Measurements from ENCODE around the gene SPRYD7.
"Not testable (repeated sequence)": the region's sequence is repeated elsewhere in the genome, so short reads cannot be mapped to it uniquely, and the experiment has no call there.

The SPRYD7 gene, protein sequence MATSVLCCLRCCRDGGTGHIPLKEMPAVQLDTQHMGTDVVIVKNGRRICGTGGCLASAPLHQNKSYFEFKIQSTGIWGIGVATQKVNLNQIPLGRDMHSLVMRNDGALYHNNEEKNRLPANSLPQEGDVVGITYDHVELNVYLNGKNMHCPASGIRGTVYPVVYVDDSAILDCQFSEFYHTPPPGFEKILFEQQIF

DNA sequence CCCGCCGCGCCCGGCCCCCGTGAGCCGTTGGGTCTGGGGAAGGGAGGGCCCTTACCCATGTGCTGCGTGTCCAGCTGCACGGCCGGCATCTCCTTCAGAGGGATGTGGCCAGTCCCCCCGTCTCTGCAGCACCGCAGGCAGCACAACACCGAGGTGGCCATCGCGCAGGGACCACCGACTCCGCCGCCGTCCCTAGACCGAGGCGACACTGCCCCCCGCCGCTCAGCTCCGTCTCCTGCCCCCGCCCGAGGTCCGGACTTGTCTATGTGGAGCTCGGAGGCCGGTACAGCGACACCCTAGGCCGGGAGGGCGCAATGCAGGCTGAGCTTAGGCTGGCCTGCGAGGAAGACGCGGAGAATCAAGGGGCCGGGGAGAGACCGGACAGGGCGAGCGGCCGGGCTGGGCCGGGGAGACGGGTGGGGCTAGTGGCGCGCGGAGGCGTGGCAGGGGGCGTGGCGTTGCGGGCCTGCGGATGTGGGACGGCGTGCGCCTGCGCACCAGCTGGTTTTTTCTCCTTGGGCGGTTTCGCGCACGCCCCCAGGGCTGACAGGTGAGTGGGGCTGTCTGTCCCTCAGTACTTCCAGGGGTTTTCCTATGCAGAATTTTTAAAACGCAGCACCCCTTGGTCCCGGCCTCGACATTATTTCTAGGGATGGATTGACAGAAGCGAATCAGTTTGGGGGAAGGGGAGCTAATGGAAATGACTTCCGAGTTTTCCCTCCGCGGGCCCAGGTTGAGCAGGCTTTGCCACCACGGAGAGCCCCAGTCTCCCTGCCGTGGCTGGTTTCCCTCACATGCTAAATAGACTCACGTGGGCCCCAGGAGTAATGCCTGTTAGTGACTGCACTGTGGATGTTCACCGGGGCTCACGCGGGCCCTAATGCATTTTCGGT lies at the start of gene SPRYD7:
Gene SPRYD7 (minus strand): TSS at position 266 of the 893 bp plus-strand sequence. CDS start 105 bp downstream, at position 161.
- DNase-seq (ENCODE audit: low read depth) = peak; percentile 97

GRCh38 chr13:49985129-49985528 lies 49.0 kb upstream of the SPRYD7 start:
- no peak for DNase-seq (ENCODE audit: low read depth)

GRCh38 chr13:49980266-49980665 lies 44.1 kb upstream of the SPRYD7 start:
- DNase-seq (ENCODE audit: low read depth) = no peak

DNA sequence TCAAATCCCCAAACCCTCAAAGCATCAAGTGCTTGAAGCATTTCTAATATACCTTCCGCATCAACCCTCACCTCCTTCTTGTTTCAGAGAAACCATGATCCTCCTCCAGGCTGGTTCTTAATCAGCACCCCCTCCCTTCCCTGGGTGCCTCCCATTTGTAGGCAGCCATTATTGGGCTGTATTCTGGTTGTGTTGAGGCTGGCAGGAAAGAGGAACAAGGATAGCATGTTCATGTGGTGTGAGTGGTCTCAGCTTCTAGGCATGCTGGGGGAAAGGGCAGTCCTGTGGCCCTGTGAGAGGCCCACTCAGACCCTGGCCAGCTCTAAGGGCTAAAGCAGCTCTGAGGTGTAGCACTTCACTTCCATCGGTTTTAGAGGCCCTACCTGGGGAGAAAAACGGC lies 41.9 kb upstream of the SPRYD7 start:
- DNase-seq (ENCODE audit: low read depth) = no peak

- DNase-seq (ENCODE audit: low read depth) = peak; percentile 61
Observed at GRCh38 chr13:49976314-49977258, 40.4 kb upstream of the SPRYD7 start.

GRCh38 chr13:49975826-49976225 lies 39.7 kb upstream of the SPRYD7 start:
- no peak for DNase-seq (ENCODE audit: low read depth)

GRCh38 chr13:49972709-49973108 lies 36.6 kb upstream of the SPRYD7 start:
- no peak for DNase-seq (ENCODE audit: low read depth)

GRCh38 chr13:49967456-49967855 lies 31.3 kb upstream of the SPRYD7 start:
- DNase-seq (ENCODE audit: low read depth) = no peak

DNA sequence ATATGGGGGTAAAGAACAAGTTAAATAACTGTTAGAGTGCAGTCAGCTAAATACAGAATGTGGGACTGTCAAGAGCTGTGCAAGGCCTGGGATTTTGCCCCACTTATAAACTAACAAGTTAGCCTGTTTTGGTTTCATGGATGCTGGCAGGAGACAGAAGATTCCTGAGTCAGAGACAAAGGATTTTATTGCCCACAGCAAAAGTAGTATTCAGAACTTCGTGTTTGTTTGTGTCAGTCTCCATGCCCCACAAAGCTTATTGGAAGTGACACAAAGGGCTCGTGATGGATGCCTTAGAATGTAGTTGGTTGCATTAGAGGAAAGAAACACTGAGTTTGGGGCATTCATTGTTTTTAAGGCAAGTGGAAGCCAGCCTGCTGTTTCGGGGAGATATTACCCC lies 22.2 kb upstream of the SPRYD7 start:
- DNase-seq (ENCODE audit: low read depth) = no peak

- no peak for DNase-seq (ENCODE audit: low read depth)
Observed at GRCh38 chr13:49956131-49956530, 20.0 kb upstream of the SPRYD7 start.

DNA sequence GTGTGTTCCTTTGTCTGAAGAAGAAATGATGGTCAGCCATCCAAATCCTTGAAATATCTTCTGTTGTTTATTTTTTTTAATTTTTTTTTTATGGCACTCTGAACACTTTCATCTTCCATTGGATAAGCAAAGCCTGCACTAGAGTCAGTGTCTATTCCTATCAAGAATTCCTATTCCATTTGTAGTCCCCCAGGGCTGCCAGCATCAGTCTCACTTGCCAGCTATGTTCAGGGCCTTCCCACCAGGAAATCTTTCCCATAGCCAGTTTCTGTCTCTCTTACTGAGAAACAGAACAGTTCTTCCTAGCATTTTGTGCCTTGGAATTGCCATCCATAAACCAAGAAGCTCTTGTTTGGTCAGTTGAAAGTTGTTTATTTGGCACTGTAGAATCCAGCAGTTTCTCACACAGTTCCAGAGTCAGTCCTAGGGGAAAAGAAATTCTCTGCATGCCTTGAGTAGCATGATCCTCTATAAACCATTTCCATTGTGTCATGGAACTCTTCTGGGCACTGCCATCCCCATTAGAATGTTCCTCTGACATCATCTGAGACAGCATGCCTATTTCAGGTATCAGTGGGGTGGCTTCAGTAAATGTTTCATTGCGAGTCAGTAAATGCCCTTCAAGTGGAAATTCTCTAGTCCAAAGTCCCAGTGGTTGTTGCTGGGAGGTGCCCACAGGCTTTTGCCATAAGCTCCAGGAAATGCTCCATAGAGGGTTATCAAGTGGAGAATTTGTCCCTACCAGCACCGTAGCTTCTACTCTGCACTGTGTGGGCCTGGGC lies 18.7 kb upstream of the SPRYD7 start:
- no peak for DNase-seq (ENCODE audit: low read depth)

DNA sequence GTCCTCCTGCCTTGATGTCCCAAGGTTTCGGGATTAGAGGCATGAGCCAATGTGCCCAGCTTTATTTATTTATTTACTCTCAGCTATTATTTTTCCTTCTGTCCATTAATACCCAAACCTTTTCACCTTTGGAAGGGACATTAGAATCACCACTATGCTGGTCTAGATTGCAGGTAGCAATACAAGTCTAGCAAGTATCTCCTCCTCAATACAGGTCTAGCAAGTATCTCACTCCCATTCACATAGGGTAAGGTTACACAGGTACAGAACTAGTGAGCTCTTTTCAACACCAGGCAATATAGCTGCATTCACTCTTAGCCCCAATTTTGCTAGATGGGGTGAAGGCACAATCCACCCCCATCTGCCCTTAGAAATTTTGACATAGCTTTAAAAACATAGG lies 17.4 kb upstream of the SPRYD7 start:
- no peak for DNase-seq (ENCODE audit: low read depth)

GRCh38 chr13:49951754-49952535 lies 15.8 kb upstream of the SPRYD7 start:
- no peak for DNase-seq (ENCODE audit: low read depth)

GRCh38 chr13:49948777-49949270 lies 12.7 kb upstream of the SPRYD7 start:
- DNase-seq (ENCODE audit: low read depth) = not testable (repeated sequence)

- DNase-seq (ENCODE audit: low read depth) = no peak
Observed at GRCh38 chr13:49939321-49939720, 3.2 kb upstream of the SPRYD7 start.

DNA sequence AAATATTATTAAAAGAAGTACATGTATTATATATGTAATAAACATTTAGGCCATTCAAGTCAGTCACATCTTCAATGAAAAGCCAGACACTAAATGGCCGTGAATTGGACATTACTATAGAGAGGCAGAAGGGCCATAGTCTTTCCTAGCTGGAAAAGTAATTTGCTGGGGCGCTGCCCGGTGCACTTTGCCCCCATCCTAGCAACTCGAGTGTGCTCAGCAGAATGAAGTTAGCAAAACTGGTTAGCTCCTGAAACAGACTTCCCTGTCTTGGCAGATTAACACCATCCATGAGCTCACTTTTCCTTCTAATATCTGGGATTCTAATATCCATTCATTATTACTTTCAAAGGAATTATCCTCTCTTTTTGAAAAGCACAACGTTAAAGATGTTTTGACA lies 2.8 kb upstream of the SPRYD7 start:
- DNase-seq (ENCODE audit: low read depth) = no peak

DNA sequence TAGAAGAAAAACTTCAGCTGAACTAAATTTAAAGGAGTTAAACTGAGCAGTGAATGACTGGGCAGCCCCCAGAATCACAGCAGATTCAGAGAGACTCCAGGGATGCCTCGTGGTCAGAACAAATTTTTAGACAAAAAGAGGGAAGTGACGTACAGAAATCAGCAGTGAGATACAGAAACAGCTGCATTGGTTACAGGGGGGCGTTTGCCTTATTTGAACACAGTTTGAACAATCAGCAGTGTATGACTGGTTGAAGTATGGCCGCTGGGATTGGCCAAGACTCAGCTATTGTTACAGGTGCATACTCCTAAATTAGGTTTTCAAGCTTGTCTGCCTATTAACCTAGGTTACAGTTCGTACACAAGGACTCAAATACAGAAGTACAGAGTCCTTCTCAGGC lies 2.2 kb upstream of the SPRYD7 start:
- DNase-seq (ENCODE audit: low read depth) = no peak

DNA sequence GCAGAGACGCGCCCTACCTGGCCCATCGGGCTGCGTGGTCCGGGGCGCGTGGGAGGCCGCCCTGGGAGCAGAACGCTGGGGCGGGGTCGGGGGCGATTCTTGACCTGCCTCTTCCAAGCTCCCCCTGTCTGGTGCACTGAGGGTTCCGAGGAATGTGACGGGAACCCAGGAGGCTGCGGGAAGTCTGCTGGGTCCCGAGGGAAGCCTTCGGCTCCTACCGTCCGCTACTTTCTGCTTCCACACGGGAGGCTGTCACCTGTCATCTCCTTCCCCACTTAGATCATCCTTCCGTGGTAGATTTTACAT lies 781 bp upstream of the SPRYD7 start:
- no peak for DNase-seq (ENCODE audit: low read depth)

DNA sequence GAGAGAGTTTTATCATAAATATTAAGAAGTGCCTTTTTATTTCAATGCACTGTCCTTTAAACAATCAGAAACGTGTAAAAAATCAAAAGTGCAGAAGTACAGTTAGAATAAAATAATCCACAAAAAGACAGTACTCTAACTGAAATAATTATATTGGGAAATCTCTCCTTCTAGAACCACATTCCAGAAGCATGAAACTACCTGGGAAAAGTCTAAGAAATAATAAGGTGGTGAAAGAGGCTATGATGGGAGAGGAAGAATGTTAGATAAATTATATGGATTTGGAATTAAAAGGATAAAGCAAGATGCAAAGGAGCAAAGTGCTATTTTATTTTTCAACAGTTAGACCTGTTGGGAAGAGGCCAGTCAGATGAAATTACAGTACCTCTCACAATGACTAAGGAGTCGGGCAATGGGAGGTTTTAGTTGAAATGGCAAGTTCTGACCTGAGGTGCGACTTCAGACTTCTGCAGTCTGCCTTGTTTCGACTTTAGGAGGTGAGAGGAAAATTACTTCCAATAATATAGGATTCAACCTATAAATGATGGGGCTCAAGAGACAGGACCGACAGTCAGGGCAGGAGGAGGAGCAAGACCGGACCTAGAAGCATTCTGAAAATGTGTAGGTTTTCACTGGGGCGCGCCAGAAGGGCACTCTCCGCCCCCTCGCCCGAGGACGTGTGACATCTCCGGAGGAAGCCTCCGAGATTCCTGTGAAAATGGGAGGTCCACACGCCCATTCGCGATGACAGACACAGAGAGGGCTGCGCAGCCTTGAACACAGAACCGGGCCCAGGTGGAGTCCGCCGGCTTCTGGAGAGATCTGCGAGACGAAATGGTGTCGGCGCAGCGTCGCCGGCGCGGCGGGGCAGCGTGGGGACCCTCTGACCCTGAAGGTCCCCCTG lies 717 bp downstream of the SPRYD7 start:
- peak; percentile 20 for DNase-seq (ENCODE audit: low read depth)

- no peak for DNase-seq (ENCODE audit: low read depth)
Observed at GRCh38 chr13:49933511-49933910, 2.6 kb downstream of the SPRYD7 start.

All from fibroblast of the conjunctiva (primary cell).